TTC549 (cell line): Measurements from ENCODE around the gene AGXT2.
"Not testable (repeated sequence)": the region's sequence is repeated elsewhere in the genome, so short reads cannot be mapped to it uniquely, and the experiment has no call there.

Experiments
- FAIRE-seq: peaks from 2 replicates; lab custom pipeline; 2012; peaks lifted over from hg19 to GRCh38; lab: Jason Lieb, UNC

AGXT2 gene

DNA sequence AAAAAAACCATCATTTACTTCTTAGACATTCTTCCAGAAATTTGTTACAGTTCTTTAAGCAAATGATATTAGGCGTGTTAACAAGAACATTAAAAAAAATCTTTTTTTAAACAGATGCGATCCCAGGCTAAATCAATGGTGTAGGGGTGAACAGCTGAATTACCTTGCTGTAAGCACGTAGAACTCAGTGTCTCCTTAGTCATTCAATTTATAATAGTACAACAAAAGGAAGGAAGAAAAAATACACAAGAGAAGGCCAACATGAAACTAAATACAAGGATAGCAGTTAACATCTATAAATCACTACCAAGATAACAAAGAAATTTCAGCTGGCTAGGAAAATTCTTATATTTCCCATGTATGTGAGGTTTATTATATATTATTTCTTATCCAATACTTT lies 35.4 kb downstream of the AGXT2 start:
- no peak for FAIRE-seq

DNA sequence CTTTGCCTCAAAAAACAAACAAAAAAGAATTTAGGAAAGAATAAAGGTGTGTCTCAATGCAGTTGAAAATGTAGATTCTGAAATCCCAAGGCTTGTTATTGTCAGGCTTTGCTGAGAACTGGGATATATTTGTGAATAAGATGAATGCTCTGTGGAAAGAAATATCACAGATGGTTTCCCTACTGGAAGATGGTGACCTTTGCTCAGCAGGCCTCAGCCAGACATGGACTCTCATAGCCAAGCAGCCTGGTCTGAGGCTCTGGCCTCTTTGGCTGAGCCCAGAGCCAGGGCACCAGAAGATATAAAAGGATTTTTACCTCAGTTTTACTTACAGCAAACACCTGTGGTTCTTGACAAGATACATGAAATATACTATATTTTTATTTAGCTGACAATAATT lies 37.1 kb downstream of the AGXT2 start:
- no peak for FAIRE-seq

DNA sequence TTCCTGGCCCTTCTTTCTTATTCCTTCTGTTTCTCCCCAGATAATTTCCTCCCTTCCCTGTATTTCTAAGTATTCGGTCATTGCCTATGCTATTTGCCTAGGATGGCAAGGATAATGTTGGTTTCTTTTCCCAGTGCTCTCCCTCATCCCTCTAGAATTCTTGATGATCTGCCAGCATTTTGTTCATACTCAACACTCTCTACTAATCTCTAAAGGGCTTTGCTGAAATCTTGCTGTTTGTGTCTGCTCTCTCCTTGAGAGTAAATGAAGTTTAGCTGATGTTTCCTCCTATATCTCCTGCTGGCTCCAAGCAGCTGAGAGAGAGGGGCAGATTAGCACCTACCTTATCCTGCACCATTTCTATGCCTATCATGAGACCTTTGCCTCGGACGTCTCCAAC lies 38.1 kb downstream of the AGXT2 start:
- no peak for FAIRE-seq

DNA sequence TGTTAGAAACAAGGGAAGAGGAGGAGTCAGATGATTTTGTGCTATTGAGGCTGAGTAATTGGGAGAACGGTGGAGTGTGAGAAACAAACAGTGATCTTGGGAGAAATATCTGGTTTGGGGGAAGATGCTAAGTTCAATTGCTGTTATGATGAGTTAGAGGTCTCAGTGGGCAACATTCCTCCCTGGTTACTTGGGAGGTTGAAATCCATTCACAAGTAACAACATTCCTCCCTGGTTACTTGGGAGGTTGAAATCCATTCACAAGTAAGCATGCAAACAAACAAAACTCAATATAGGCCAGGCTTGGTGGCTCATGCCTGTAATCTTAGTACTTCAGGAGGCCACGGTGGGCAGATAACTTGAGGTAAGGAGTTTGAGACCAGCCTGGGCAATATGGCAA lies 38.7 kb downstream of the AGXT2 start:
- no peak for FAIRE-seq

DNA sequence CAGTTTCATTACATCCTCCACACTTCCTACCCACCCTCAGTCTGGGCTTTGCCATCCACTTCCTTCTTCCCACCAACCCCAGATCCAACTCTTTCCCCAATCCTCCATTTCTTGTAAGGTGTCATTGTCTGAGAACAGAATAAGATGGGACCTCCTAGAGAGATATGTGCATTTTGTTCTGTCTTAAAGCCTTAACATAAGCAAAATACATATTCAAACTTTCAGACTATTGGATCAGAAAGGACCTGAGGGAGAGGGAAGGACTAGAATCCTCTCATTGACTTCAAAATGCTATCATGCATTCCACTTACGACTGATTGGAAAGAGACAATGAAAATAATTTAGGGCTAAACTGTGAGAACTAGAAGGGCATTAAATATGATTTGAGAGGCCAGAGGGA lies 43.0 kb downstream of the AGXT2 start:
- FAIRE-seq, result no peak

DNA sequence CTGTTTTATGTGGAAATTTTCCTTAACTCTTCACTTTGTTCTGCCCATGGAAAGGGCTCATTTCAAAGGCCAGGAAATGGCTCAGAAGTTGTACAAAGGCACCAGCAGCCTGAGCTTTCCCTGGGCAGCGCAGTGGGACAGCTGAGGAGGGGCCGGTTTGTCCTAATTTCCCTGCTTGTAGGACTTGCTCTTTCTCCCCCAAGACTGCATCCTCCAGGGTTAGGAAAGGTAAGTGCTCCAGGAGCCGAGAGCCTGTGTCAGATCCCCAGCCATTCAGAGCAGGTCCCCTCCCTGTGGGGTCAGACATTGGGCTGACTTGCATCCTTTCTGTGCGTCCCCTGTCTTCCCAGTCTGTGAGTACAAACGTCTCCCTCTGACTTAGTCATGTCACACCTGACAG lies 43.5 kb downstream of the AGXT2 start:
- no peak for FAIRE-seq

DNA sequence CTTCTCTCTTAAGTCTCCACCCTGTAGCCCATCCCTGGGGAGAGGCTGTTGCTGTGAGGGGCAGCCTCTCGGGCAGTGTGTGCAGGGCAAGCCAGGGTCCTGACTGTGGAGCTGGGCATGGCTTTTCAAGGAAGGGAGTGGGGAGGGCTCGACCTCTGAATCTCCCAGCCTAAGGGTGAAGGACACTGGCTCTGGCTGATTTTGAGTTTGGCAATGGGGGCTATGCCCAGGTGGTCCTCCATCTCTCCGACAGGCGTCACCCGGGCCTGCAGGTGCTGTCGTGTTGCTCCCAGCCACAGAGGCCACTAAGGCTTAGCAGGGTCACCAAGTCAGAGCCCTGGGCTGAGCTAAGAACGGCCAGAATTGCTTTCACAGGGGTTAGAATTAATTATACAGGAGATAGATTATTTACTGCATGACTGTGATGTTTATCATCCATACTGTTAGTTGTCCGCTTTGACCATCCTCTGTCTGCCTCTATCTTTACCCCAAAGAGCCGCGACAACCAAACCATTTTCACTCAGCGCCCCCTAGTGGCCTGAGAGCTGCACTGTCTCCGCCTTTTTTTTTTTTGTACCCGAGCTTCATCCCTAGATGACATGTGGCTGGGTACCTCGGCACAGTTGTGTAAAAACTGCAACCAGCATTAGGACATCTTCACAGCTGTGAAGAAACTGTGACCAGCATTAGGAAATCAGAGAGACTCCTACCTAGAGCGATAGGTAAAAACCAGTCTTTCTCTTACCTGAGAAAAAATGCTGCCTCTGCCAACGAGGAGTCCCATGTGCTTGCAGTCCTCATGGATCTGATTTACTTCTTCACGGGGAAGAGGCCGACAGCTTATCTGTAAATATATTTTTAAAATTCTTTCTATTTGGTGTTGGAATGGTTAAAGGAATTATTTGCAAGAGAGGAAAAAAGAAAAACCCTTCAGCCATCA lies 44.5 kb downstream of the AGXT2 start:
- no peak for FAIRE-seq

DNA sequence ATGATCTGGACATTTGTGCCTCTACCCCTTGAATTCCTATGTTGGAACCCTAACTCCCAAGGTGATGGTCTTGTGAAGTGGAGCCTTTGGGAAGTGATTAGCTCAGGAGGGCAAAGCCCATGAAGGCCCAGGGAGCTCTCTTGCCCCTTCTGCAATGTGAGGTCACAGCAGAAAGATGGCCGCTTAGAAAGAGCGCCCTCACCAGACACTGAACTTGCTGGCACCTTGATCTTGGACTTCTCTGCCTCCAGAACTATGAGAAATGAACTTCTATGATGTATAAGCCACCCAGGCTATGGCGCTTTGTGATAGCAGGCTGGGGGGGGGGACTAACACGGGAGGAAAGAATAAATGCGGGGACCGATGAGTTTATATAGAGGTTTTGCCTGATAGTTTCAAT lies 45.3 kb downstream of the AGXT2 start:
- no peak for FAIRE-seq

DNA sequence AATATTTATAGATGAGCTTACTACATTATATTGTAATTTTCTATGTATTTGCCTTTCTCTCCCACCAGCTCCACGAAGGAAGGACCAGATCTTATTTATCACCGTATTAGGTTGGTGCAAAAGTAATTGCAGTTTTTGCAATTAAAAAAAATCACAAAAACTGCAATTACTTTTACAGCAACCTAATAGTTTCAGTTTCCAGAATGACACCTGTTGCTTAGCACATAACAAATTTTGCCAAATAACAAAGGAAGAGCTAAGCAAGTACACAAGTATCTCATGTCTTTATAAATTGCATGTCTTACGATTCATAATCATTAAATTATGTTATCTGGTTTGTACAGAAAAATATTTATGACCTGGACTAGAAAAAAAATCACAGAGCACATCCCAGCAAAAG lies 45.9 kb downstream of the AGXT2 start:
- no peak for FAIRE-seq

DNA sequence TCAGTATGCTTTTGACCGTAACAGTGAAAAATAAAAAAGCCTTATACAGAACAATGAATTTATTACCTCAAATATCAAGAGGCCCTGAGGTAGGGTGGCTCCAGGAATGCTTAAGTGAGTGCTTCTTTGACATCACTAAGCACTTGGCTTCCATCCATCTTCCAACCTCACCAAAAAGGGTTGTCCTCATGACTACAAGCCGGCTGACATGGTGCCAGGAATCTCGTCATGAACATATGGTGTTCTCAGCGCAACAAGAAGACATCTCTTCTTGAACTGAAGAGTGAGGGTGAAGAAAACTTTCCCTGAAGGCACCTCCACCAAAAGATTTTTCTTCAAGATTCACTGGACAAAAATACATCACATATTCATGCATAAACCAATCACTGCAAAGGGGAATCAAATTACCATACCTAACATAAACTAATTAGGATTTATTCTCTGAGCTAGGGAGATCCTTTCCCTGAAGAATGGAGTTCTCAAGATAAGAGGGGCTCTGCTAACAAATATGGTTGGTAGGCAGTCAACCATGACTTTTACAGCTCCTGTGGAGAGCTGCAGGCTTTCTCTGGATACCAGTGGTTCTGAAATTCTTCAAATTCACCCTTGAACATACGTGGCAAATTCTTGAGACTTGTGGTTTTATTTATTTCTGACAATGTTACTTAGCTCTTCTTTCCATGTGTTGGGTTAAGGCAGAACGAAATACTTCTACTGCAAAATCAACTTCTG lies 49.5 kb downstream of the AGXT2 start:
- no peak for FAIRE-seq

DNA sequence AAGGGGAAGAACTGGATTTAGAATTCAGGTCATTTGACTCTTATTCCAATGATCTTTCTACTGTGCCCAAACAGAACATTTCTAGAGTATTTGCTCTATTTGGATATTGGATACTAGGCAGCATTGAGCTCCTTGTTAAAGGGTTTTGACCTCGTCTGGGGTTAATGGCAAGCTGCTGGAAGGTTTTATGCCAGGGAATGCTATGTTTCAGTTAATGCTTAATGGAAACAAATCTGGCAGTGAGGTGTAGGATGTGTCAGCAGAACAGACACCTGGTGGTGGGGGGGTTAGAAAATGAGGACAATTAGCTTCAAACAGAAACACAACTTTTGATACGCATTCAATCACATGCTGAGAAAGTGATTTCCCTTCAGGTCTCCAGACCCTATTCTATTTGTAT lies 51.5 kb downstream of the AGXT2 start:
- FAIRE-seq, result no peak

DNA sequence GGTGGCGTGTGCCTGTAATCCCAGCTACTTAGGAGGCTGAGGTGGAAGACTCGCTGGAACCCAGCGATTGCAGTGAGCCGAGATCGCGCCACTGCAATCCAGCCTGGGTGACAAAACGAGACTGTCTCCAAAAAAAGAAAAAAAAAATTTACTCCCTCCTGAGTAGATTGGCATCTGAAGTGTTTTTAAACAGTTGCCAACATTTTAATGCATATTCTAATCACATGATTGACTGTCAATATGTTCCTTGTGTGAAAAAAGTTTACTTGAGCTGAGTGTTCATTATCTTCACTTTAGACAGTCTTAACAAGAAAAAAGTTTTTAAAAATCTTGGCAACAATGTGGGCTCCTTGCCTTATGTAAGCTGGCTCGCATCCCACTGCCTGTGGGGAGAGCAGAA lies 53.8 kb downstream of the AGXT2 start:
- no peak for FAIRE-seq

DNA sequence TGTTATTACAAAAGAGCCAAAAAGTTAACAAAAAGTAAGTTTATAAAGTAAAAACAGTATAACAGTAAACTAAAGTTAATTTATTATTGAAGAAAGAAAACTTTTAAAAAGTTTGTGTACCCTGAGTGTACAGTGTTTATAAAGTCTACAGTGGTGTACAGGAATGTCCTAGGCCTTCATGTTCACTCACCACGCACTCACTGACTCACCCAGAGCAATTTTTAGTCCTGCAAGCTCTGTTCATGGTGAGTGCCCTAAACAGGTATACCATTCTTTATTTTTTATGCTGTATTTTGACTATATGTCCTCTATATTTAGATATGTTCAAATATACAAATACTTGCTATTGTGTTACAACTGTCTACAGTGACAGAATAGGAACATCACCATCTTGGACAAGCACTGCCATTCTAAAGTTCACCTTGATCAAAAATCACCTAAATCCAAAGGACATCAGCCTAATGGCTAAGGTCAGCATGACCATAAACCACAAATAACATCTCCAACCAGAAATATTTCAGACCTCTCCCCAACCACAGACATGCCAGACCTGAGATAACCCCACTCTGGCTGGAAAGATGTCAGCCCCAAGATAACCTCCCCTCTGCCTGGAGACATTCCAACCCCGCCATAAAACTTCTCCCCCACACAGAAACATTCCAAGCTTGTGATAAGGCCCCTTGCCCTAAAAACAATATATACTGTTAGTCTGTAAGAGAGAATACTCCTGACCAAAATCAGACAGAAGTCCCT lies 56.1 kb downstream of the AGXT2 start:
- no peak for FAIRE-seq

DNA sequence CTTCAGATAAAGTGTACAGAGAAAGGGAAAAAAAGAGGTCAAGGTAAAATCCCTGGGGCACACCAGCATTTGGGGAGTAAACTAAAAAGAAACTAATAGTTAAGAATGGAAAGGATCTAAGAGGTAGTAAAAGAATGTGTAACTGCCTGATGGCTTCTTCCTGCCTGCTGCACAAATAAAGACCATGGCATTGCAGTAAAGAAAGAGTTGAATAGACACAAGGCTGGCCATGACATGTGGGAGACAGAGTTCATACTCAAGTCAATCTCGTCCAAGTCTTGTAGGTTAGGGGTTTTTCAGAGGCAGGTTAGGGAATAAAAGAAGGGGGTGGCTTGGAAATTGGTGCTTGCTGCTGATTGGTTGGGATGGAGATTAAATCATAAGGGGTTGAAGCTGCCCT lies 60.8 kb downstream of the AGXT2 start:
- no peak for FAIRE-seq

DNA sequence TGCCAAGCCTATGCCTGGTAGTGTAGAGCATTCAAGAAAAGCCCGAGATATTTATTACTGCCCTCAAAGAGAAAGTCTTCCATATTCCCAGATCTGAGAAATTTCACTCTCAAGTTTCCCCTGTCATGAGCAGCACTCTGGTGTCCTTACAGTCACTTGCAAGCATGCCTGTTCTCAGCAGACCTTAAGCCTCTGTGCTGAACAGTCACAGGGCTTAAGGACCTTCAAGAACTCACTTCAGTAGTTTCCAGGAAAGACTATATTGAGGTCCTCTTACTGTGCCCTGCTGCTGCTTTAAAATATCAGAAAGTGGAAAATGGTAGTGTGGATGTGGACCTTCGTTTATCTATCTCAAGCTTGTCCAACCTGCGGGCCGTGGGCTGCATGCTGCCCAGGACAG lies 64.9 kb downstream of the AGXT2 start:
- no peak for FAIRE-seq

DNA sequence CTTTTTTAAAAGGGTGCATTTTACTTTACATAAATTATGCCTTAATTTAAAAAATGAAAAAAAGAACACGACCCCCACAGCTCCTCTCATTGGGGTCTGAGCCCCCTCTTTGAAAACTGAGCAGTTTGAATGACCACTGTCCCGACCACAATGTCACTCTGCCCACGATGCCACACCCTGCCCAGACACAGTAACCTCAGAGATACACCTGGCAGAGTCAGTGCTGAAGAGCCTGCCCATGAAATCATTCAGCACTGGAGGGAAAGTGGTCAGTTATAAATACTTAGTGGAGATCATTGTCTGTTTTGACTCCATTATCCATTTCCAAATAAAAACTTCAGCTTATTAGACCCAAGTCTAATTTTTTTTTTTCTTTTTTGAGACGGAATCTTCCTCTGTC lies 69.1 kb downstream of the AGXT2 start:
- no peak for FAIRE-seq

DNA sequence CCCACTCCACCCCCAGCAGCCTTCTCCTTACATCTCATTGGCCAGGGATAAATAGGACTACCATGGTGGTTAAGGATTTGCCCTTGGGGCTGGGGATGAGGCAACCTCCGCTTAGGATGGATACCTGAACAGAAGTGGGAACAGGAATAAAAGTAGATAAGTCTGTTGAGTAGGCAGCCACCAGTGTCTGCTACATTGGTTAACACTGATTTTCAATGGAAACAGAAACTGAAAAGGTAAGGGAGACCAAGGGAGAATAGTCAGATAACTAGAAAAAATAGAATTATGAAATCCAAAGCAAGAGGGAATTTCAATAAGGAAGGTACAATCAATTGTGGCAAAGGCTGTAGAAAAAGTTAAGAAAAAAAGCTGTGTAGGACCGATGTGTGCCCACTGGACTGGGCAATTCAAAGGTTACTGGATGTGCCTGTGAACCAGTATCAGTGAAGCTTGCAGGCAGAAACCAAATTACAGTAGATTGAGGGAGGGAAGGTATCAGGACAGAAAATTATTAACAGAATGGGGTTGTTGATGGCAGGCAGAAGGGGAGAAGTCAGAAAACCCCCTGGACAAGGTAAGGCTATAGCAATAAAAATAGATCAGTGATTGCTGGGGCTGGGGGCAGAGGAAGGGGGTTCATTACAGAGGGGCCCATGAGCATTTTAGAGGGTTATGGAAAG lies 69.7 kb downstream of the AGXT2 start:
- FAIRE-seq, result no peak

DNA sequence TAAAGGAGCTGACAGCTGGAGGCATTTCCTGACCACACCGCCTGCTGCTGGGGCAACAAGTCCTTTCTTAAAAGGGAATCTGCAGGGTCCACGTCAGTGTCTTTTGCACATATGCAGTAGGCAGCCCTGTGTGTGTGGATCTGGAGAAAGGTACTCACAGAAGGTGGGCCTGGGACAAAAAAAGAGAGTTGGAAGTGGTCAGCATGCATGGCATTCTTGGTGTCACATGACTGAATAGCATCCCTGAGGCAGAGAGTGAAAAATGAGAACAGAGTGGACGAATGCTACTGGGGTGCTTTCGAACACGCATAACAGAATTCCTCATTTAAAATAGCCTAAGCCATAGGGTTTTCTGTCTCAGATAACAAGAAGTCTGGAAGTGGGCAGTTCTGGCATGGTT lies 71.4 kb downstream of the AGXT2 start:
- no peak for FAIRE-seq

DNA sequence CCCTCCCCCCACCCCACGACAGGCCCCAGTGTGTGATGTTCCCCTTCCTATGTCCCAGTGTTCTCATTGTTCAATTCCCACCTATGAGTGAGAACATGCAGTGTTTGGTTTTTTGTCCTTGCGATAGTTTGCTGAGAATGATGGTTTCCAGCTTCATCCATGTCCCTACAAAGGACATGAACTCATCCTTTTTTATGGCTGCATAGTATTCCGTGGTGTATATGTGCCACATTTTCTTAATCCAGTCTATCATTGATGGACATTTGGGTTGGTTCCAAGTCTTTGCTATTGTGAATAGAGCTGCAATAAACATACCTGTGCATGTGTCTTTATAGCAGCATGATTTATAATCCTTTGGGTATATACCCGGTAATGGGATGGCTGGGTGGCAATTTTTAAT lies 76.1 kb downstream of the AGXT2 start:
- FAIRE-seq, result not testable (repeated sequence)

DNA sequence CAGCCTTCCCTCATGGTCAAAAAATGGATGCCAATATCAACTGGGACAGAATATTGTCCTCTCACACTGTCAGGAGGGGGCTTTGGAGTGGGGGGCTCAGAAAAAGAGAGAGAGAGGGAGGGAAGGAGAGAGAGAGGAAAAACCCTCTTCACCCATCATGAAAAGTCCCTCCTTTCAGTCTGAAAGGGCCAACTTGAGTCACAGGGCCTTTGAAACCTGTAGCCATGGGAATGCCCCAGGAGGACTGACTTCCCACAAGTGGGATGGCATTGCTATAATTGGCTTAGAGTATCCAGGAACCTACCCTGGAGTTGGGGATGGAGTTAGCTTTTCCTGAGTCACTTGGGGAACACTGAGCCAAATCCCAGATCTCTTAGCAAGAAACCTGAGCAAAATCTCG lies 77.2 kb downstream of the AGXT2 start:
- no peak for FAIRE-seq

DNA sequence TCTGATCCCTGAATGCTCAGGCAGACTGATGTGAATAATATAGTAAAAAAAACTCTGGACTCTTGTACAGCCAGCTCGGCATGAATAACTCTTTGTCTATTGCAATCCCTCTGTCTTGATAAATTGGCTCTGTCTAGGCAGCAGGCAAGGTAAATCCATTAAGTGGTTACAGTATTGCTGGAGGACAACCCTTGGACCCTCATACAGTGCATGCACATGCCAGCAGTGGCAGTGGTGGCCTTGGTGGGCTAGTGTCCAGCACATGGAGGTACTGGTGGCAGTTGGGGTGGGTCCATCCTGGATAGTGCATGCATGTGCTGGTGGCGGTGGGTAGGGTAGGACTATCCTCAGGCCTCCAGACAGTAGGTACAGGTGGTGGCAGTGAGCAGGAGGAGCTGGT lies 79.5 kb downstream of the AGXT2 start:
- no peak for FAIRE-seq

DNA sequence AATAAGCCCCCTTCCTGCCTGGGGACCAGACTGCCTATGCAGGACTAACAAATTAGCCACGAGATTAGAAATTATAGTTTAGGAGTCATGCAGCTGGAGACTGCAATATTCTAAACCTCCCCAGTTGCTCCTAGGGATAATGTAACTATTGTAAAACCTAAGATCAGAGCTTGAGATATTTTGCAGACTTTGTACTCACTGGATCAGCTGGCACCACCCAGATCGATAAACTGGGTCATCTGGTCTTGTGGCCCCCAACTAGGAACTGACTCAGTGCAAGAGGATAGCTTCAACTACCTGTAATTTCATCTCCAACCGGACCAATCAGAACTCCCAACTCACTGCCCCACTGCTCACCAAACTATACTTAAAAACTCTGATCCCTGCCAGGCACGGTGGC lies 80.2 kb downstream of the AGXT2 start:
- FAIRE-seq, result no peak

DNA sequence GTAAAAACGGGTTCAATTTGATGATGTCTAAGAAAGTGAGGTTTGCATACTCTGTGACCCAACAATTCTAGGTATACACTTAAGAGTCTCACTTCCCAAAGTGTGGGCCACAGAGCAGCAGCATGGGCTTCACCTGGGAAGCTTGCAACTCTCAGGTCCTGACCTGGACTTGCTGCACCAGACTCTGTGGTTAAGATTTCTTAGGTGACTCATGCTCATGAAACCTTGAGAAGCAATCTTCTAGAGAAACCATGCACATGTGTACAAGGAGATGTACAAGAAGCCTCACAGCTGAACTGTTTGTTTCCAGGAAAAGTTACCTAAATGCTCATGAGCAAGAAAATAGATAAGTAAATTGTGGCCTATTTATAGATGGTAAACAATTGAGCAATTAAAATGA lies 88.4 kb downstream of the AGXT2 start:
- FAIRE-seq, result no peak
